Measurements from ENCODE around the gene PTBP1.

GRCh38 chr19:815079-815774, 18.0 kb downstream of the PTBP1 start:
- TF ChIP-seq CTCF (IDR thresholded peaks at IDR 0.05) (no peak), POLR2A (IDR thresholded peaks at IDR 0.05) (no peak)
